Stimulated activated CD8-positive, alpha-beta memory T cell treated with anti-CD3 and anti-CD28 coated beads, Interleukin-7, amount 100 ng/mL, for 24 hours (primary cell): Measurements from ENCODE around the gene TMEM151A.

Experiments used
- DNase-seq: peaks from one replicate; pipeline ENCODE4 v3.0.0-alpha.2; 2020; ENCODE audit warnings: low read depth

TMEM151A gene

DNA sequence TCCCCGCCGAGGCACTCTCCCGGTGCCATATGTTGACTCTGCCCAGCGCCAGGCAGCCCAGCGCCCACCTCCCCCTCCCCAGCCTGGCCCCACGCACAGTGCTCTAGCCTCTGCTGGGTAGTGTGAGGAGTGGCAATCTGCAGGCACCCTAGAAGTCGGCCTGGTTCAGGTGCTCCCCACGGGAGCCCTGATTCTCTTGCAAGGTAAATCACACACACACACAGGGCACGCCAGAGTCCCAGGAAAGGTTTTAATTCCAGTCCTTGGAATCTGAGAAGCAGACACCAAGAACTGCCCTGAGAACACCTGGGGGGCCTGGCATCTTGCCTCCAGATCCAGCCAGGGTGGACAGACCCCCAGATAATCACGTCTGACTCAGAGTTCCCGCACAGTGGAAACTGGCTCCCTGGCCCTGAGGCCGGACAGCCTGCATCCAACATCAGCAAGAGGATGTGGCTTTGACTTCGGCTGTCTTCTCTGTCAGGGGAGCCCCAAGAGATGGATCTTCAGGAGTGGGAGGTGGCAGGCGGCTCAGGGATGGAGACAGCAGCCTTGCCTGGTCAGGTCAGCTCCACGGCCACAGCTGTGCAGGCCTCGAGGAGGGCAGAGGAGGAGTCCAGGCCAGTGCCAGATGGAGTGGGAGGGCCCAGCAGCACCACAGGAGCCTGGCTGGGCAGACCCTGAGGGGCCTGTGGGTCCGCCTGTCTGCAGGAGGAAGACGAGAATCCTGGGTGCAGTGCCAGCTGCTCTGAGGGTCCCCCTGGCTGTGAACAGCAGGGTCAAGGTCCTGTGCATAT is 45.6 kb downstream of the TMEM151A start:
- no peak for DNase-seq

DNA sequence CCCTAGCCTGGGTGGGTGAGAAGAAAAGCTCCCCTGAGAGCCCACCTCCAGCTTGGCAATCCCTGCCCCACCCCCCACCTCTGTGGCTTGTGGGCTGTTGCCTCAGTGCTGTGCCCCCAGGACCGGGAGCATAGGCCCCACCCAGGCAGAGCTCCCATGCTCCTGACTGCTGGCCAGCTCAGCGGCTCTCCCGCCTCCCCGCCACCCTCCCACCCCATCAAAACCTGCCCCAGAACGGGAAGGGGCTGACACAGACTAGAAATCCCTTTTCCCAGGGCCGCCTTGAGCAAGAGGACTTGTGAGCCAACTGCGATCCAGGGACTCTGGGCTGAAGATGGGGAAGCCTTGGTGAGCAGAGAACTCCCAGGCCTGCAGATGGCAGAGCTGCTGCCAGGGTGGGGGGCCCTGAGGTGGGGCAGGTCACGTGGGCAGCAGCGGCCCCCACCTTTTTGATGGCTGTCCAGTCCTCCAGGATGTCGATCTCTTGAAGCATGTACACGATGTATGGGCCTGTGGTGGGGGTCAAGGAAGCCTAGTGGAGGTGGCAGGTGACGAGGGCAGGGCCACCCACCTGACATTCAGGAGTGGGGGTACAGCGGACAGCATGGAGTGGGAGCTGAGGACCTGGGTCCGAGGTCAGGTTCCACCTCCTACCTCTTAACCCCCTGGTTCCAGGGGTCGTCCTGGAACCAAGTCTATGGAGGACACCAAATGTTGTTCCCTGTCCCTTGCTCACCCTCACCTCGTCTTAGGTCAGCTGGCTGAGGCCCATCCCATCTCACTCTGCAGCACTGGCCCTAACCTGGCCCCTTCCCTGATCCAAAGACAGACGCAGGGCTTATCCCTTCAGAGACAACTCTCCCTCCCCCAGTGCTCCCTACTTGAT is 46.8 kb downstream of the TMEM151A start:
- DNase-seq = no peak

DNA sequence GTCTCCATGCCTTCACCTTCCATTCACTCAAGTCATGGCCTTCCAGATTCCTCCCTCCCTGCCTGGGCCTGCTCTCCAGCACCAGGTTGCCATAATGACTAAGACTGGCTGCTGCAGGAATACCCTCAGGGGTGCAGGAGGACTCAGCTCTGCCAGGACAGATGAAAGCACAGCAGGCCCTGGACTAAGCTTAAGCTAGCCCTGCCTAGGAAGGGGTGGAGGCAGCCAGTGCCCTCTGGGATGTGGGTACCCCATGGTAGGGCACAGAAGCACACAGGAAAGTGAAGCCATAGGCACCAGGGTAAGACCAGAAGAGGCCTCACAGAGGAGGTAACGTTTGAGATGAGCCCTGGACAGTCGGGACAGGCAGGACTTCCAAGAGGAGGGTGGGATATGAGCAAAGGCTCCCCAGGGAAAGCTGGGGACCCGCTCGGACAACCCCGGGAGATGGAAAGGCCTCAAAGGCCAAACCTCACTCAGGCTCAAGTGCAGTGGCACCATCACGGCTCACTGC is 47.5 kb downstream of the TMEM151A start:
- DNase-seq = no peak

DNA sequence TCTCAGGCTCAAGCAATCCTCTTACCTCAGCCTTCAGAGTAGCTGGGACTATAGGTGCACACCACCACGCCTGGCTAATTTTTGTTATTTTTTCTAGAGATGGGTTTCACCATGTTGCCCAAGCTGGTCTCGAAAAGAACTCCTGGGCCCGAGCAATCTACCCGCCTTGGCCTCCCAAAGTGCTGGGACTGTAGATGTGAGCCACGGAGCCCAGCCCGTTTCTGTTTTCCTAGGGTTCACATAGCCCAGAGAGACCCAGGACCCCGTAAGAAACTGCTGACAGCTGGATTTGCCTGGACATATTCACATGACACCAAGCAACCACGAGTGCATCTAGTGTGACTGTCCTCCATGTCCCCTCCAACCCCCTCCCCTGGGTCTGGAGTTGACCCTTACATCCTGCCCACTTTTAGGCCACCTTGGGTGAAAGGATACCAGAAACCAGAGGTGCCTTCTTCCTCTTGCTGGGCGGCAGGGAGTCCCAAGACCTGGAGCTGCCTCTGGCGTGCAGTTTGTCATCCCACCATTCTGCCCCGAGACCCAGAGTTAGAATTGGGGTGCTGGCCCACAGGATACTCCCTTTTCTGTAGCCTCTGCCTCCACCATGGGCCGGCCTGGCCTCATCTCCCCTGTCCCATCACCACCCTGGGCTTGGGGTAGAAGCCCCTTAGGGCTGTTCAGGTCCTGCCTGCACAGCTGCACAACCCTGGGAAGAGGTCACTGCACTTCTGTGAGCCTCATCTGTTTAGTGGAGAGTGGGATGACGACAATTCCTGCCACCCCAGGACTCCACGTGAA is 48.2 kb downstream of the TMEM151A start:
- no peak for DNase-seq

DNA sequence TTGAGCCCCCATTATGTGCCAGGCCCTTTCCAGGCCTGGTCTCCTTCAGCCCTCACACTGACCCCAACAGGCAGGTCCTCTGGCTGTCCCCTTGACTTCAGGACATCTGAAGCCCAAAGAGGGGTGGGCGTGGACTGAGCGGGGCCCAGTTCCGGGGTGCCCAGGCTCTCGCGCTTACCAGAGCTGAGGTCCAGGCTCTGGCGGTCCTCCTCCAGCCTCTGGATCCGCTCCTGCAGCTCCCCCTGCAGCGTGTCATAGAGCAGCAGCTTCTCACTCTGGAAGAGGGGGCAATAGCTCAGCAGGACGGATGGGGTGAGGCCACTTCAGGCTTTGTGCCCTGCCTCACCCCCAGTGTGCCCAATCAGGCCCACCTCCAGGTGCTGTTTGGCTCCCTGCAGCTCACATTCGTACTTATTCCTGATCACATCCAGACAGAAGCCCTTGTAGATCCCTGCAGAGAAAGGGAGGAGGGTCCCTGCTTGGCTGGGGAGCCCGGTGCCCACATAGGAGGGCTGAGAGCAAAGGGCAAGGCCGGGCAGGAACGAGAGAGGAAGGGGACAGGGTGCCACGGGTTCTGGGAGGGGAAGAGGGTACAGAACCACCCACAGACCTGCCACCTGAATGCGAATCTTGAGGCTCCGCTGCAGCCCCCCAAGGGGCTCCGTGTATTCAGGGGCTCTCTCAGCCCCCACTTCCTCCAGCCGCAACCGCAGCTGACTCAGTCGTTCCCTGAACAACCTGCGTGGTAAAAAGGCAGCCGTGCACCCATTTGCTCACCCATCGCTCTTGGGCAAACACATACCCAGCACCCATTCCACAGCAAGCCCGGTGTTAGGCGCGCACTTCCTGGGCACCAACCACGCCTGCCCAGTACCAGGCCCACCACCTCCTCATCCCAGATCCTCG is 49.2 kb downstream of the TMEM151A start:
- DNase-seq = no peak

DNA sequence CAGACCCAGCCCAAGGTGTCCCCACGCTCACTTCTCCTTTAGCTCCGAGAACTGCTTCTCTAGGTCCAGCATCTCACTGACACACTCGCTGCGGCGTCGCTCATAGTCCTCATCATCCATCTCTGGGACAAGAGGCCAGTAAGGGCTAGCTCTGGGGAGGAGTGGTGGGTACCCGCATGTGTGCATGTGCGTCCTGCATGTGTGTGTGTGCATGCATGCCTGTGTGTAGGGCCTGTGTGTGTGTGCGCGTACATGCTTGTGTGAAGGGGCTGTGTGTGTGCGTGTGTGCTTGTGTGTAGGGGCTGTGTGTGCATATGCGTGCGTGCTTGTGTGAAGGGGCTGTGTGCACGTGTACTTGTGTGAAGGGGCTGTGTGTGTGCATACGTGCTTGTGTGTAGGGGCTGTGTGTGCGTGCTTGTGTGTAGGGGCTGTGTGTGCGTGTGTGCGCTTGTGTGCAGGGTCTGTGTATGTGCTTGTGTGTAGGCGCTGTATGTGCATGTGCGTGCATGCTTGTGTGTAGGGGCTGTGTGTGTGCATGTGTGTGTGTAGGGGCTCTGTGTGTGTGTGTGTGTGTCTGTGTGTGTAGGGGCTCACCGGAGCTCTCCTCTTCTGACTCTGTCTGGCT is 49.9 kb downstream of the TMEM151A start:
- no peak for DNase-seq

DNA sequence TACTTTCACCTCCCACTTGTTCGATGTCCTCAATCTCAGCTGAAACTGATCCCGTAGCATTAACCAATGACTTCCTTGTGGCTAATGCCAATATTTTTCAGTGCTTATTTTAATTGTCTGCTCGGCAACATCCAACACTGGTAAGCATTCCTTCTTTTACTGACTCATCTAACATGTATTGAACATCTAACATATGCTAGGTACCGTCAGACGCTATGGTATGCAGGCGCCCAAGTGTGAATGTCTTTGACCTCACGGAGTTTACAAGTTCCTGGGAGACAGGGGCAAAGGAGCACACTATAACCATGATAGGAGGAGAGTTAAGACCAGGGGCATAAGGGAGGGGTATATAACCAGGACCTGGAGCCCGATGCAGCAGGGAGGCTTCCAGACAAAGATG is 51.5 kb downstream of the TMEM151A start:
- DNase-seq = no peak

DNA sequence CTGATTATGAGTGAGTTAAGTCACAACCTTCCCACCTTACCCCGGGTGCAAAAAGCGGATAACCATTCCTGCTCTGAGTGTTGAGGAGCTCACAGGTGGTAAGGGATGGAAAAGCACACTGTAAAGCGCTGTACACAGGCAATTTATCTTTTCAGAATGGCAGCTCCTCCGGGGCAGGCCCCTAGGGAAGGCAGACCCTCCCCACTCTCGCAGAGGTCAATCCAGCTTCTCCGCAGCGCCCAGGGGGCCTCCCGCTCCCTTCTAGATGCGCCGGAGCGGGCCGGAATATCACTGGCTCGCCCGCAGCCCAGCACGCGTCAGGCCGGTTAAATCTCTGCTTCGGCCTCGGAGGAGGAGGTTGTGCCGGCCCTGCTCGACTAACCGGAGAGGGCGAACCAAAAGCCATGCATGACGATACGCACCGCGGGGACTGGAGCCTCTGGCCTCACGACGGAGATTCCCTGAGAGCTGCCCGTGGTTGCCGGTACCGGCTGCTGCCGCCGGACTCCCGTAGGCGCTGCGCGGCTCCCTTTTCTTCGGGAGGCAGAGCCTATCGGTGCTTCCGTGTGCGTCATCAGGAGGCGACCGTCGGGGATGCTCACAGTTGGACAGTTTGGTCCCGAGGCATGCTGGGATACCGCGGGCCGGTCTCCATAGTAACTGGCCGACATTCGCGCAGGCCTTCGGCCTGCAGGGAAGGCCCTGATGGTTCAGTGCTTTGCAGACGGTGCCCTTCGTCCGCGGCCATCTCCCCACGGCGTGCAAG is 53.0 kb downstream of the TMEM151A start, which contains the start of gene BRMS1:
Gene BRMS1 (minus strand): TSS at position 555 of the 766 bp plus-strand sequence. CDS start 2,870 bp downstream, outside the sequence.
- DNase-seq = peak; percentile 93

DNA sequence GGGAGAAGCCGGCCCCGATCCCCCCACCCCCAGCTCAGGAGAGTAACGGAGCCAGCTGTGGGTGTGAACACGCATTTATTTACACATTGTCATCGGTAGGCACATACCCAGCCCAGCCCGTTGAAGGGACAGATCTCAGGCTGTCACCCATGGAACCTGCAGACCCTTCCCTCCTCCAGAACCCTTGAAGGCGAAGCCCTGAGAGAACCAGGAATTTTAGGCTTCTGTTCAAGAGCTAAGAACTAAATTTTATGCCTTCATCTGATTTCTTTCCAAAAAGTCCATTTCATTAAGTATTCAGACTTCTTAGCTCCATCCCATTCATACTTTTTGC is 53.6 kb downstream of the TMEM151A start:
- no peak for DNase-seq
